ENCODE results near the gene KIF13A. TPM values are rescaled to one million over a fixed set of nuclear protein-coding genes. Genes with fewer than 3 reads are reported as not detected.
"Not testable (repeated sequence)": the region's sequence is repeated elsewhere in the genome, so short reads cannot be mapped to it uniquely, and the experiment has no call there.

Gene KIF13A
- total RNA-seq, 1 donor from 2014 or later = 84.5 TPM

GRCh38 chr6:17971128-17972073, 16.0 kb downstream of the KIF13A start:
- no peak for DNase-seq (ENCODE audit: low read depth)

DNA sequence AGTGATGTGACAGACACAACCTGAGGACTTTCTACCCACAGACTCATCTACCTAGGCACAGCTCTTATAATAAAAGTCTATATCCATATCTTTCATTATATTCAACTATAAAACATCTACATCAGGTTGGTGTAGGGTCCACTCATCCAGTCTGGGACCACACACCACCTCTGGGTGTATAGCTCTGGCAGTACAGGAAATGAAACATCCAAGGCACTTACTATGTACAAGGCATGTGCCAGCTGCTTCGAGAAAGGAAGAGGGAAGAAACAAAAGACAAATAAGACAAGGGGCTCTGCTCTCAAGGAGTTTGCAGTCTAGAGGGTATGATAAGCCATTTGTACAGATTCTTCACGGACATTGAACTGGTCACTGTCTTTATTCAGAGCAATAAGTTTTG, 18.6 kb downstream of the KIF13A start:
- no peak for DNase-seq (ENCODE audit: low read depth)

DNA sequence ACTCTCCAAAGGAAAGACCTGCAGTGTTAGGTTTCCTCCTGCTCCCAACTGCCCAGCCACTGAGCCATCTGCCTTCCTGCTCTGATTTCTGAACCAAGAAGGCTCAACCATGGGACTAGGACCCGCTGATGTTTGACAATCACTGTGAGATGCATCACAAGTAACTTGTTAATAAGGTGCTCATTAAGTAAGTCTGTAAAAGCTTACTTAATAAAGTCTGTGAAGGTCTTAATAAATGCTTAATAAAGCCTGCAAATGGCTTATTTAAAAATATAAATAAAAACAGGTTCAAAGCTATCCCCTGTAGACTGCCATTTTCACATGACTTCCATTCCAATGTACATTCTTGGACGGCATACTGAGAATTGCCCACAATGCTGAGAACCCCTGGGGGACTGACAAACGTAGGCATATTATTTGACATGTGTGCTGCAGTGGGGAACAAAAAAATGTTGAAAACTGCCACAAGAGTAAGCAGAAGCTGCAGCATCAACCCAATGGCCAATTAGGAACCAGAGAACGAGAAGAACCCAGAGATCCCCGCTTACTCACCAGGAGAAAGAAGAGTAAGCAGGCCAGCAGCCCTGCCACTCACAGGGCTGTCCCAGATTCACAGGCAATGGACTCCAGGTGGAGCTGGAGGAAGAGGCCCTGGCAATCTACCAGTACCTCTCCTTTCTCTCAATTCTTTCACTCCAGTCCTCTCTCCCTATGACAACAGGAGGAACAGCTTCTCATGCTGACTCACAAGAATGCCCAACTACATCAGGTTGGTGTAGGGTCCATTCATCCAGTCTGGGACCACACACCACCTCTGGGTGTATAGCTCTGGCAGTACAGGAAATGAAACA, 19.5 kb downstream of the KIF13A start:
- no peak for DNase-seq (ENCODE audit: low read depth)

DNA sequence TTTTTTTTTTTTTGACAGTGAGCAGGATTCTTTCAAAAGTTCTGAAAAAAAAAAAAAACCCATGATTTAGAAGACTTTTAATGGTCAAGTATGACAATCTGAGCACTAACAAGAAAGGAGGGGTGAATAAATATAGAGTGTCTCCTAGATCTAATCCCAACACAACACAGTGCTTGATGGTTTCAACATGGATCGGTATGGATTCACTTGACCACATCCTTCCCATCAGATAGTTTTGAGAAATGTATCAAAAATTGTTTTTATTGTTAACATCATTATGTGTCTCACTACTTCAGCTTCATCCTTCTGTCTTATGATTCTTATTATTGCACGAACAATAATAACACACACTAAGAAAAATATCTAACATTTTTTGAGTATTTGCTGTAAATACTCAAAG, 21.0 kb downstream of the KIF13A start:
- no peak for DNase-seq (ENCODE audit: low read depth)

- no peak for DNase-seq (ENCODE audit: low read depth)
Measured at GRCh38 chr6:17965397-17965796, 22.0 kb downstream of the KIF13A start.

GRCh38 chr6:17964633-17965032, 22.8 kb downstream of the KIF13A start:
- no peak for DNase-seq (ENCODE audit: low read depth)

GRCh38 chr6:17962436-17963031, 24.9 kb downstream of the KIF13A start:
- DNase-seq (ENCODE audit: low read depth) = peak; percentile 99

GRCh38 chr6:17959302-17959701, 28.1 kb downstream of the KIF13A start:
- DNase-seq (ENCODE audit: low read depth) = no peak

GRCh38 chr6:17957904-17958620, 29.4 kb downstream of the KIF13A start:
- no peak for DNase-seq (ENCODE audit: low read depth)

GRCh38 chr6:17957498-17957897, 29.9 kb downstream of the KIF13A start:
- peak; percentile 53 for DNase-seq (ENCODE audit: low read depth)

DNA sequence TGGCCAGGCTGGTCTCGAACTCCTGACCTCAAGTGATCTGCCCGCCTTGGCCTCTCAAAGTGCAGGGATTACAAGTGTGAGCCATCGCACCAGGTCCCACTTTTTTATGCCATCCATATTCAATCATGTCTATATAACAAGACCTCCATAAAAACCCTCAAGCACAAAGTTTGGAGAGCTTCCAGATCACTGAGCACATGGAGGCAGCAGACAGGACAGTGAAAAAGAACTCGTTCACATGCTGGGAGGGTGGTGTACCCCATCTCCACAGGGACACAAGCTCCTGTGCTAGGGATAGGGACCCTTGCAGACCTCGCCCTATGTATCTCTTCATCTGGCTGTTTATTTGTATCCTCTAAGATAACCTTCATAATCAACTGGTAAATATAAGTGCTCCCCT, 30.3 kb downstream of the KIF13A start:
- DNase-seq (ENCODE audit: low read depth) = no peak

DNA sequence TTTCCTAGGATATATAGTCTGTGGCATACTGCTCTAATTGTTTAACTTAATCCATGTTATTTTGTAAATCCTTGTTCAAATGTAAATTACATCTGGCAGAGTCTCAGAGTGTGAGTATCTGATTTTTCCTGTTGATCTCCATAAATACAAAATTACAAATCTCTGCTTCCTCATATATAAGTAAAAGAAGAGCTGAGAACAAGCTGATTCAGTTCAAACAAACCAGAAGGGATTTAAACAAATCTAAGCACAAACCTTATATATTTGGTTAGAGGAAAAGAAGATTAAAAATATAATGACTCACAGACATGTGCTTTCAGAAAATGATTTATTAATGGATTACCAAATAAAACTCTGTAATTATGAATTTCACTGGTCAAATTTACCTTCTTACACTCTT, 37.3 kb downstream of the KIF13A start:
- no peak for DNase-seq (ENCODE audit: low read depth)

- no peak for DNase-seq (ENCODE audit: low read depth)
Measured at GRCh38 chr6:17949168-17949567, 38.3 kb downstream of the KIF13A start.

- no peak for DNase-seq (ENCODE audit: low read depth)
Measured at GRCh38 chr6:17948725-17949124, 38.7 kb downstream of the KIF13A start.

- DNase-seq (ENCODE audit: low read depth) = not testable (repeated sequence)
Measured at GRCh38 chr6:17947574-17947973, 39.9 kb downstream of the KIF13A start.

DNA sequence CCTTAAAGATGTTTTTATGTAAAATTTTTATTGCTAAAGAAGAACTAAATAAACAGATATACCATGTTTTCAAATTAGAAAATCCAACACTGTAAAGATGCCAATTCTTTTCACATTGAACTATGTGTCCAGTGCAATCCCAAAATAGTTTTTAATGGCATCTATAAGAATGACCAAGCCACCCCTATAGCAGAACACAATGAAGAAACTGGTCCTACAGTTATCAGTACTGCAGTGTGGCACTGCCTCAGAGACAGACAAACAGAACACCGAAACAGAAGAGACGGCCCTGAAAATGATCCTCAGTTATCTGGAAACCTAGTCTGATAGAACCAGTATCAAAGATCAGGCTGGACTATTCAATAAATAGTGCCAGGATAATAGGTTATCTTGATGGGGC, 41.9 kb downstream of the KIF13A start:
- no peak for DNase-seq (ENCODE audit: low read depth)

DNA sequence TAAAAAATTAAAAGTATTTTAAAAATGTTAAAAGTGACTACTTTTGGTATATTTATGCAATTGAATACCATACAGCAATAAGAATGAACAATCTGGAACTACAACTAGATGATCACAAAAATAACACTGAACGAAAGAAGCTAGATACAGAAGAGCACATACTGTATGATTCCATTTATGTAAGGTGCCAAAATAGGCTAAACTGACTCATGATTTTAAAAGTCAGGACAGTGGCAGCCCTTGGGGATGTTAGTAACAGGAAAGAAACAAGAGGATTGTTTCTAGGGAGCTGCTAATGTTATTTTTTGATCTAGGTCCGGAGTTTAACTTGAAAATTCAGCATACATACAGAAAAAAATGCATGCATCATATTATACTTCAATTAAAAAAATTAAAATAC, 42.3 kb downstream of the KIF13A start:
- DNase-seq (ENCODE audit: low read depth) = no peak

- no peak for DNase-seq (ENCODE audit: low read depth)
Measured at GRCh38 chr6:17941318-17941717, 46.1 kb downstream of the KIF13A start.

GRCh38 chr6:17940151-17940792, 47.2 kb downstream of the KIF13A start:
- DNase-seq (ENCODE audit: low read depth) = no peak

DNA sequence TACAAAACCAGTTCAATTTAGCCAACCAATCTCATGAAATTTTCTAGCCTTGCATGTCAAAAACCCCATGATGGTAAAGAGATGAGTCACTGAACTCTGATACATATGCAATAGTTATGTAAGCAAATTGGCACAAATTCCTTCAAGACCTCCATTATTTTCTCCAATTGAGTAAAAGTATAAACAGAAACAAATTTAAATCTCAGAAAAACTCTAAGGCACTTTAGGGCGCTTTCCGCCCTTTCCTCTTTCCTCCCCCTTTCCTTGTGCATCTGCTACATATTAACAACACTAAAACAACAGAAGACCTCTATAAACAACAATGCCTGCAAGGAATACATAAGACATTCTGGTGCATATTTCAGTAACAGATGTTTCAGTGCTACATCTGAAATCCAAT, 48.5 kb downstream of the KIF13A start:
- no peak for DNase-seq (ENCODE audit: low read depth)
